GM18519 (cell line): ENCODE measurements around the gene FAM13A.

Source experiments
- ATAC-seq: cut with Tn5 transposase; IDR thresholded peaks from one replicate; pipeline ENCODE4 v1.9.1; 2021; ENCODE audit warnings: mild to moderate bottlenecking, moderate library complexity; ENCODE audit not compliant: unreplicated experiment, low FRiP score

The FAM13A gene

GRCh38 chr4:88792821-88793220 lies 264.2 kb downstream of the FAM13A start:
- ATAC-seq: no peak

- ATAC-seq: peak; percentile 84
Observed at GRCh38 chr4:88792268-88792781, 264.7 kb downstream of the FAM13A start.

- no peak for ATAC-seq
Observed at GRCh38 chr4:88791274-88791673, 265.7 kb downstream of the FAM13A start.

GRCh38 chr4:88788895-88789294 lies 268.1 kb downstream of the FAM13A start:
- ATAC-seq: no peak

GRCh38 chr4:88788424-88788823 lies 268.6 kb downstream of the FAM13A start:
- no peak for ATAC-seq

GRCh38 chr4:88786011-88786410 lies 271.0 kb downstream of the FAM13A start:
- no peak for ATAC-seq

GRCh38 chr4:88780389-88780788 lies 276.6 kb downstream of the FAM13A start:
- ATAC-seq: no peak

GRCh38 chr4:88779431-88779830 lies 277.6 kb downstream of the FAM13A start:
- ATAC-seq: no peak

- ATAC-seq: no peak
Observed at GRCh38 chr4:88775529-88775928, 281.5 kb downstream of the FAM13A start.

GRCh38 chr4:88775026-88775425 lies 282.0 kb downstream of the FAM13A start:
- no peak for ATAC-seq

- ATAC-seq: no peak
Observed at GRCh38 chr4:88771883-88772450, 285.0 kb downstream of the FAM13A start.

GRCh38 chr4:88765729-88766128 lies 291.3 kb downstream of the FAM13A start:
- no peak for ATAC-seq

GRCh38 chr4:88763075-88763474 lies 293.9 kb downstream of the FAM13A start:
- no peak for ATAC-seq

- no peak for ATAC-seq
Observed at GRCh38 chr4:88761861-88762523, 295.0 kb downstream of the FAM13A start.

- no peak for ATAC-seq
Observed at GRCh38 chr4:88761342-88761741, 295.6 kb downstream of the FAM13A start.

GRCh38 chr4:88759895-88760290 lies 297.1 kb downstream of the FAM13A start:
- ATAC-seq: no peak

GRCh38 chr4:88759039-88759894 lies 297.7 kb downstream of the FAM13A start:
- ATAC-seq: no peak

- no peak for ATAC-seq
Observed at GRCh38 chr4:88758264-88758663, 298.7 kb downstream of the FAM13A start.

- ATAC-seq: no peak
Observed at GRCh38 chr4:88757776-88758175, 299.2 kb downstream of the FAM13A start.

GRCh38 chr4:88757067-88757466 lies 299.9 kb downstream of the FAM13A start:
- no peak for ATAC-seq

- no peak for ATAC-seq
Observed at GRCh38 chr4:88756149-88756548, 300.8 kb downstream of the FAM13A start.
